Natural killer cell (primary cell): ENCODE measurements around the gene GALNT1. TPM values are rescaled to one million over a fixed set of nuclear protein-coding genes. Genes with fewer than 3 reads are reported as not detected.

Experiments used
- ATAC-seq, 3 donors: fragments of 150-1000 bp in 2 of 3; fragments of 200-7000 bp in 1 of 3; cut with Tn5 transposase; 1 replicate in 1 of 3; 2 replicates in 2 of 3; pipeline ENCODE4 v1.10.0; 2021; ENCODE audit warnings: mild to moderate bottlenecking in 2 of 3, moderate library complexity in 2 of 3
- DNase-seq, 2 donors: peaks; one replicate each; pipeline versions ENCODE4 v3.0.0 to v3.0.0-alpha.2; 2013 to 2021; ENCODE audit warnings: mixed read lengths in 1 of 2
- H3K27ac ChIP-seq: one replicate; pipeline ENCODE4 v1.5.1; 2013; ENCODE audit warnings: mild to moderate bottlenecking, low read length
- H3K27me3 ChIP-seq: one replicate; pipeline ENCODE4 v1.6.1; 2013; ENCODE audit warnings: low read length; ENCODE audit not compliant: control insufficient read depth, insufficient read depth
- H3K36me3 ChIP-seq: one replicate; pipeline ENCODE4 v1.6.1; 2013; ENCODE audit warnings: low read length; ENCODE audit not compliant: control insufficient read depth, insufficient read depth
- H3K4me1 ChIP-seq: one replicate; pipeline ENCODE4 v1.6.1; 2013; ENCODE audit warnings: low read length; ENCODE audit not compliant: control insufficient read depth, insufficient read depth
- H3K4me3 ChIP-seq: one replicate; pipeline ENCODE4 v1.5.1; 2013; ENCODE audit warnings: low read length
- H3K9me3 ChIP-seq: one replicate; pipeline ENCODE4 v1.6.1; 2013; ENCODE audit warnings: low read length; ENCODE audit not compliant: control insufficient read depth, insufficient read depth
- H3K27ac Mint-ChIP-seq, 2 donors: one replicate each; pipeline ENCODE4 v1.8.0; 2022; ENCODE audit warnings: mild to moderate bottlenecking in 2 of 2, mixed read lengths in 2 of 2, moderate library complexity in 1 of 2
- H3K27me3 Mint-ChIP-seq, 2 donors: one replicate each; pipeline ENCODE4 v1.8.0; 2022; ENCODE audit warnings: low read depth in 2 of 2, mixed read lengths in 2 of 2
- H3K36me3 Mint-ChIP-seq: one replicate; pipeline ENCODE4 v1.8.0; 2022; ENCODE audit warnings: mixed read lengths
- H3K4me1 Mint-ChIP-seq, 2 donors: one replicate each; pipeline ENCODE4 v1.8.0; 2022; ENCODE audit warnings: mixed read lengths in 2 of 2
- H3K4me3 Mint-ChIP-seq: one replicate; pipeline ENCODE4 v1.8.0; 2022; ENCODE audit warnings: mild to moderate bottlenecking, moderate library complexity, mixed read lengths
- H3K9me3 Mint-ChIP-seq, 2 donors: one replicate each; pipeline ENCODE4 v1.8.0; 2022; ENCODE audit warnings: mixed read lengths in 2 of 2
- CTCF ChIP-seq: fragments of 200-600 bp; IDR thresholded peaks from one replicate; pipeline ENCODE4 v1.8.0; 2022; ENCODE audit warnings: antibody characterized with exemption
- WGBS: methylation state at CpG from one replicate; pipeline ENCODE4 v1.1.7; 2013; ENCODE audit warnings: missing lambda C conversion rate; ENCODE audit not compliant: insufficient coverage; 5-methylcytosine and 5-hydroxymethylcytosine counted together
- intact Hi-C: fragments of 100-400 bp; cut with micrococcal nuclease; formaldehyde crosslinking; loops from one replicate; pipeline ENCODE4 v1.14.2; 2022
- total RNA-seq, 4 donors: library from RNA; stranded (reverse); fragments of 120-200 nt in 1 of 4; gene quantifications; one replicate each; pipeline versions ENCODE4 v1.2.3 to v1.2.4, GENCODE V29; 2013 to 2022

The GALNT1 gene
- total RNA-seq, 3 donors from 2014 or later (not counting 1 experiment from before 2014, with no cell fraction given): 49.2 to 57.1 (median 50.0) TPM

- Histone ChIP-seq H3K27me3 (no peaks in the 10 kb centered on the region), H3K9me3 (no peaks in the 10 kb centered on the region), H3K27ac (no peak overlapping the region), H3K36me3 (no peaks in the 10 kb centered on the region), H3K4me3 (no peak overlapping the region), H3K4me1 (peaks cover 6% of the 10 kb centered on the region)
- no peaks in the 10 kb centered on the region for H3K27me3 Mint-ChIP-seq
- 83% methylated on average over 5 of the region's 5 CpGs for WGBS
- intact Hi-C loops: loop anchor here (5.0 kb wide), 1 partner anchor 36 kb away; the partner anchor contains the start of gene GALNT1
- no peak for TF ChIP-seq CTCF
- DNase-seq: no peak
- no peak overlapping the region for H3K4me3 Mint-ChIP-seq
- no peak overlapping the region for H3K27ac Mint-ChIP-seq
- no peaks in the 10 kb centered on the region for H3K36me3 Mint-ChIP-seq
- no peaks in the 10 kb centered on the region for H3K9me3 Mint-ChIP-seq
- no peak for ATAC-seq
- peaks cover 32 to 44% of the 10 kb centered on the region in 2 donors for H3K4me1 Mint-ChIP-seq
These were observed 37.2 kb downstream of the GALNT1 start for GRCh38 chr18:35618696-35619095.

GRCh38 chr18:35619464-35619863, 37.9 kb downstream of the GALNT1 start:
- Histone ChIP-seq H3K4me3 (no peak overlapping the region), H3K36me3 (no peaks in the 10 kb centered on the region), H3K27ac (no peak overlapping the region), H3K9me3 (no peaks in the 10 kb centered on the region), H3K4me1 (peaks cover 6% of the 10 kb centered on the region), H3K27me3 (no peaks in the 10 kb centered on the region)
- no peaks in the 10 kb centered on the region for H3K36me3 Mint-ChIP-seq
- 90% methylated on average over 4 of the region's 4 CpGs for WGBS
- TF ChIP-seq CTCF: no peak
- H3K4me1 Mint-ChIP-seq: peaks cover 39 to 52% of the 10 kb centered on the region in 2 donors
- peak overlapping the region in 1 of 2 donors; percentile 57 for H3K27ac Mint-ChIP-seq
- no peaks in the 10 kb centered on the region for H3K9me3 Mint-ChIP-seq
- no peak for ATAC-seq
- no peak overlapping the region for H3K4me3 Mint-ChIP-seq
- no peak for DNase-seq
- H3K27me3 Mint-ChIP-seq: no peaks in the 10 kb centered on the region
- intact Hi-C loops: loop anchor here (5.0 kb wide), 1 partner anchor 37 kb away; the partner anchor contains the start of gene GALNT1

- no peak for TF ChIP-seq CTCF
- peak overlapping the region; percentile 17 to 57 for H3K27ac Mint-ChIP-seq
- intact Hi-C loops: loop anchor here (5.0 kb wide), 1 partner anchor 38 kb away; the partner anchor contains the start of gene GALNT1
These were observed 38.4 kb downstream of the GALNT1 start for GRCh38 chr18:35619941-35620340.

GRCh38 chr18:35620765-35621164, 39.2 kb downstream of the GALNT1 start:
- Histone ChIP-seq H3K27me3 (no peaks in the 10 kb centered on the region), H3K4me3 (no peak overlapping the region), H3K4me1 (peaks cover 6% of the 10 kb centered on the region), H3K36me3 (no peaks in the 10 kb centered on the region), H3K27ac (no peak overlapping the region), H3K9me3 (no peaks in the 10 kb centered on the region)
- Mint-ChIP-seq H3K9me3 (no peaks in the 10 kb centered on the region), H3K27me3 (no peaks in the 10 kb centered on the region), H3K4me3 (no peak overlapping the region), H3K36me3 (no peaks in the 10 kb centered on the region), H3K27ac (peak overlapping the region in 1 of 2 donors; percentile 57), H3K4me1 (peaks cover 38 to 56% of the 10 kb centered on the region in 2 donors)
- intact Hi-C loops: no loop called here
- 100% methylated on average over 2 of the region's 3 CpGs for WGBS
- ATAC-seq: no peak
- no peak for DNase-seq
- no peak for TF ChIP-seq CTCF

More at GRCh38 chr18:35619941-35620340, 38.4 kb downstream of the GALNT1 start:
- Mint-ChIP-seq H3K27me3 (no peaks in the 10 kb centered on the region), H3K36me3 (no peaks in the 10 kb centered on the region), H3K4me1 (peaks cover 39 to 56% of the 10 kb centered on the region in 2 donors), H3K4me3 (no peak overlapping the region), H3K9me3 (no peaks in the 10 kb centered on the region)
- Histone ChIP-seq H3K4me3 (no peak overlapping the region), H3K36me3 (no peaks in the 10 kb centered on the region), H3K4me1 (peaks cover 6% of the 10 kb centered on the region), H3K27ac (no peak overlapping the region), H3K9me3 (no peaks in the 10 kb centered on the region), H3K27me3 (no peaks in the 10 kb centered on the region)
- DNase-seq: no peak
- WGBS: 85% methylated on average over 4 of the region's 4 CpGs
- no peak for ATAC-seq
